Omental fat pad (tissue), 4 donors: ENCODE measurements around the gene ACTN3. TPM values are rescaled to one million over a fixed set of nuclear protein-coding genes. Genes with fewer than 3 reads are reported as not detected.

Source experiments
- ATAC-seq: fragments of 150-250 bp; one replicate; pipeline ENCODE4 v1.9.1; 2016; ENCODE audit warnings: mild to moderate bottlenecking, moderate library complexity; ENCODE audit not compliant: low FRiP score
- DNase-seq: peaks from one replicate; pipeline ENCODE4 v3.0.0-alpha.2; 2019; ENCODE audit warnings: low spot score
- CTCF ChIP-seq, 3 donors: fragments of 450-650 bp; IDR thresholded peaks; one replicate each; pipeline ENCODE4 v1.5.1; 2016 to 2017; ENCODE audit warnings: antibody characterized with exemption in 3 of 3, mild to moderate bottlenecking in 3 of 3, moderate library complexity in 2 of 3
- total RNA-seq, 4 donors: library from RNA; depleted of rRNA; stranded (reverse); fragments of >200 nt; gene quantifications; one replicate each; pipeline ENCODE4 v1.1.0, GENCODE V29; 2016

Gene ACTN3
- total RNA-seq, 4 donors from 2014 or later = not detected

DNA sequence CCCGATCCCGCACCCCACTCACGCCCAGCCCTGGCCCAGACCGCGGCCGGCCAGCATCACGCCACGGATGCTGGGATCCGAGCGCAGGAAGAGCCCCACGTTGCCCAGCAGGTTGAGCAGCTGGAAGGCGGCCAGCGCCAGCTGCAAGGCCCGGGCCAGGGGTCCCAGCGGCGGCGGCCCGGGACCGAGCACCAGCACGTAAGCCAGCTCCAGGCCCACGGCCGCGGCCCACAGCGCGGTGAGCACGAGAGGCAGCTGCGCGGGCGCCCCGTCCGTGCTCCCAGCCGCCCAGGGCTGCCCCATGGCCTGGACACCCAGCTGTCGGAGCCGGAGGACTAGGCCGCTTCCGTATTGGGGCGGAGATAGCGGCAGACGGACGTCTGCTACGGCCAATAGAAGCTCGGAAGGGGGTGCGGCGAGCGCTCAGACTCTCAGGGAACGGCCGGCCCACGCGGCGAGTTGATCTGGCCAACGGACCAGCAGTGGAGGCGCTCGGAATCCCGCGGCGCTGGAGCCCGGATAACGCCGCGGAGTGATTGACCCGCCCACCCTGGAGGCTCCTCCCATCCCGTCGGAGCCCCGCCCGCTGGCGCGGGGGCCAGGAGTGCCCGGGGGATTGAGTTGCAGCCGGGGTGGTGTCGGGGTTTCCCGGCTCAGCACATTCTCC lies 869 bp upstream of the ACTN3 start, which contains the start of gene ZDHHC24:
Gene ZDHHC24, minus strand, starts transcription at position 348 of the 667 bp plus-strand sequence. Its CDS starts 45 bp downstream, at position 303.
- no peak for TF ChIP-seq CTCF (IDR thresholded peaks at IDR 0.05)
- peak; percentile 83 for DNase-seq
- ATAC-seq = peak; percentile 98

DNA sequence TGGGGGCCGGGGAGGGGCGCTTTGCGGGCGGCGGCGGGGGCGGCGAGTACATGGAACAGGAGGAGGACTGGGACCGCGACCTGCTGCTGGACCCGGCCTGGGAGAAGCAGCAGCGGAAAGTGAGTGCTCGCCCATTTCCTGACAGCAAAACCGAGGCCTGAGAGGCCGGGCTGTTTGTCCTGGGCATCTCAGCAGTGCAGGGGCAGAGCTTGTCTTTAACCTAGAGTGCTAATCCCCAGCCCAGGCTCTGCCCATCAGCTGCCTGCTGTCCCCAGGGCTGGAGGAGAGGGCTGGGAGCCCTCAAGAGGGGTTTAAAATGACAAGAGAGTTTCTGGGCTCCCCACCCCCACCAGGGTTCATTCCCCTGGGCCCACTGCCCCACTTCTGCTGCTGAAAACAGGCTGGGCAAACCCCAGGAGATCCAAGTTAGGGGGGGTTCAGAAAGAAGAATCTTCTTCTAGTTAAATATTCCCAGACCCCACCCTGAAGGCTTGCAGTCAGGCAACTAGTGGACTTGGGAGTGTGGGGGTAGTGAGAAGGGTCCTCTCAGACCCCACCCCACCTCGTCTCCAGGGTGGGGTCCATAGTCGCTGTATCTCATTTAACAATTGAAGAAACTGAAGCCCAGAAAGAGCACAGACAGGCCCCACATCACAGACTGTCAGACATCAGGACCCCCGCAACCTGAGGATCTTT lies 411 bp downstream of the ACTN3 start:
- DNase-seq (no peak), ATAC-seq (no peak)
- no peak for TF ChIP-seq CTCF (IDR thresholded peaks at IDR 0.05)

GRCh38 chr11:66547662-66548009 lies 933 bp downstream of the ACTN3 start:
- DNase-seq = no peak
- no peak for ATAC-seq
- TF ChIP-seq CTCF (IDR thresholded peaks at IDR 0.05) = no peak

GRCh38 chr11:66548041-66548440 lies 1.3 kb downstream of the ACTN3 start:
- no peak for TF ChIP-seq CTCF (IDR thresholded peaks at IDR 0.05)
- no peak for ATAC-seq
- no peak for DNase-seq

DNA sequence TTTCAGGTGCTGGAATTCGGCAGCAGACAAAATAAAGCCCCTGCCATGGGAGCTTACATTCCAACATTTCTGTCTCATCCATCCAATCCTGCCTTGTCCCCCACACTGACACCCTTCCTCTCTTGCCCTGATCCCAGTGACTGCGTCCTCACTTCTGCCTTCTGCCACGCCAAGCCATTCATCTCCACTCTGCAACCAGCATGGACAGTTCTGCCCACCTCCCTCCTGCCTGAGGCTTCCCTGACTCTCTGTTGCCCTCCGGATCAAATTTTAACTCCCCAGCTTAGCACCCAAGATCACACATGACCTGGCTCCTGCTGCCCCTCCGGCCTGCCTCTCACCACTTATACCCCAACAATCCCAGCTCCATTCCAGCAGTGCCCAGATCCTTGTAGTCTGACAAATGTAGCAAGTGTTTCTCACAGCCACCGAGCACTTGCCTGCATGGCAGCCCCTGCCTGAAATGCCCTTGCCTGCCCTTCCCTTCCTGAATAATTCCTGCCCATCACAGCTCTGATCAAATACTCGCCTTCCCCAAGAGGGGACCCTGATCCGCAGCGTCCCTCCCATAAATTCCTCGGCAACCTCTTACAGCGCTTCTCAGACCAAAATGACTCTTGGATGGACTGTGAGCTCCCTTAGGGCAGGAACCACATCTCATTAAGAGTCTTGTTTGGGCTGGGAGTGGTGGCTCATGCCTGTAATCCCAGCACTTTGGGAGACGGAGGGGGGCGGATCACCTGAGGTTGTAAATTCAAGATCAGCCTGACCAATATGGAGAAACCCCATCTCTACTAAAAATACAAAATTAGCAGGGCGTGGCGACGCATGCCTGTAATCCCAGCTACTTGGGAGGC lies 2.3 kb downstream of the ACTN3 start:
- no peak for TF ChIP-seq CTCF (IDR thresholded peaks at IDR 0.05)
- DNase-seq = no peak
- no peak for ATAC-seq

GRCh38 chr11:66549696-66550095 lies 3.0 kb downstream of the ACTN3 start:
- ATAC-seq = no peak
- DNase-seq = no peak
- TF ChIP-seq CTCF (IDR thresholded peaks at IDR 0.05) = no peak
